Stimulated activated memory B cell treated with anti-CD40 and anti-IgM and Interleukin-4, amounts not matched to agents 10 μg/mL and 1 μg/mL and 100 μg/mL, for 72 hours (primary cell): ENCODE results near the gene SOX30.

ENCODE experiments used
- ATAC-seq: fragments of 150-1000 bp; cut with Tn5 transposase; 2 replicates; pipeline ENCODE4 v1.10.0; 2021
- H3K27ac Mint-ChIP-seq: one replicate; pipeline ENCODE4 v1.8.0; 2022; ENCODE audit warnings: mild to moderate bottlenecking, mixed read lengths
- H3K27me3 Mint-ChIP-seq: one replicate; pipeline ENCODE4 v1.8.0; 2022; ENCODE audit warnings: mixed read lengths
- H3K36me3 Mint-ChIP-seq: one replicate; pipeline ENCODE4 v1.8.0; 2022; ENCODE audit warnings: mixed read lengths
- H3K4me1 Mint-ChIP-seq: one replicate; pipeline ENCODE4 v1.8.0; 2022; ENCODE audit warnings: mixed read lengths
- H3K4me3 Mint-ChIP-seq: one replicate; pipeline ENCODE4 v1.8.0; 2022; ENCODE audit warnings: mild to moderate bottlenecking, moderate library complexity, mixed read lengths
- H3K9me3 Mint-ChIP-seq: one replicate; pipeline ENCODE4 v1.8.0; 2022; ENCODE audit warnings: mixed read lengths

The SOX30 gene

GRCh38 chr5:157630341-157630740 lies 21.9 kb downstream of the SOX30 start:
- ATAC-seq = no peak
- Mint-ChIP-seq H3K4me3 (no peak overlapping the region), H3K4me1 (no peaks in the 10 kb centered on the region), H3K27ac (no peak overlapping the region), H3K27me3 (no peaks in the 10 kb centered on the region), H3K36me3 (no peaks in the 10 kb centered on the region), H3K9me3 (no peaks in the 10 kb centered on the region)

GRCh38 chr5:157626831-157627230 lies 25.4 kb downstream of the SOX30 start:
- no peak for ATAC-seq
- no peak overlapping the region for H3K27ac Mint-ChIP-seq
- no peaks in the 10 kb centered on the region for H3K36me3 Mint-ChIP-seq
- H3K9me3 Mint-ChIP-seq = peaks cover 3% of the 10 kb centered on the region
- H3K4me1 Mint-ChIP-seq = no peaks in the 10 kb centered on the region
- no peak overlapping the region for H3K4me3 Mint-ChIP-seq
- H3K27me3 Mint-ChIP-seq = no peaks in the 10 kb centered on the region

GRCh38 chr5:157624144-157624543 lies 28.1 kb downstream of the SOX30 start:
- no peak for ATAC-seq
- H3K4me1 Mint-ChIP-seq = peaks cover 6% of the 10 kb centered on the region
- H3K4me3 Mint-ChIP-seq = no peak overlapping the region
- no peaks in the 10 kb centered on the region for H3K27me3 Mint-ChIP-seq
- H3K27ac Mint-ChIP-seq = no peak overlapping the region
- H3K9me3 Mint-ChIP-seq = peaks cover 3% of the 10 kb centered on the region
- H3K36me3 Mint-ChIP-seq = no peaks in the 10 kb centered on the region

- Mint-ChIP-seq H3K4me3 (no peak overlapping the region), H3K4me1 (peaks cover 15% of the 10 kb centered on the region), H3K36me3 (no peaks in the 10 kb centered on the region), H3K27ac (no peak overlapping the region), H3K9me3 (peaks cover 3% of the 10 kb centered on the region), H3K27me3 (no peaks in the 10 kb centered on the region)
- no peak for ATAC-seq
These were observed 31.5 kb downstream of the SOX30 start for GRCh38 chr5:157620776-157621175.

GRCh38 chr5:157618191-157618765 lies 34.0 kb downstream of the SOX30 start:
- Mint-ChIP-seq H3K27me3 (no peaks in the 10 kb centered on the region), H3K4me1 (peaks cover 28% of the 10 kb centered on the region), H3K36me3 (no peaks in the 10 kb centered on the region), H3K4me3 (no peak overlapping the region), H3K9me3 (peaks cover 3% of the 10 kb centered on the region), H3K27ac (peak overlapping the region; percentile 31)
- ATAC-seq = no peak

GRCh38 chr5:157616785-157617184 lies 35.5 kb downstream of the SOX30 start:
- H3K36me3 Mint-ChIP-seq = no peaks in the 10 kb centered on the region
- H3K9me3 Mint-ChIP-seq = no peaks in the 10 kb centered on the region
- H3K27me3 Mint-ChIP-seq = no peaks in the 10 kb centered on the region
- peaks cover 39% of the 10 kb centered on the region for H3K4me1 Mint-ChIP-seq
- H3K27ac Mint-ChIP-seq = no peak overlapping the region
- no peak for ATAC-seq
- H3K4me3 Mint-ChIP-seq = no peak overlapping the region

- Mint-ChIP-seq H3K4me1 (peaks cover 45% of the 10 kb centered on the region), H3K27ac (peak overlapping the region; percentile 58), H3K4me3 (peak overlapping the region; percentile 2), H3K36me3 (no peaks in the 10 kb centered on the region), H3K27me3 (no peaks in the 10 kb centered on the region), H3K9me3 (no peaks in the 10 kb centered on the region)
- ATAC-seq = no peak
These were observed 38.6 kb downstream of the SOX30 start for GRCh38 chr5:157613385-157614245.

GRCh38 chr5:157612581-157612980 lies 39.7 kb downstream of the SOX30 start:
- no peaks in the 10 kb centered on the region for H3K9me3 Mint-ChIP-seq
- ATAC-seq = no peak
- no peaks in the 10 kb centered on the region for H3K27me3 Mint-ChIP-seq
- no peaks in the 10 kb centered on the region for H3K36me3 Mint-ChIP-seq
- H3K27ac Mint-ChIP-seq = peak overlapping the region; percentile 58
- H3K4me3 Mint-ChIP-seq = no peak overlapping the region
- H3K4me1 Mint-ChIP-seq = peaks cover 52% of the 10 kb centered on the region

- H3K27me3 Mint-ChIP-seq = no peaks in the 10 kb centered on the region
- ATAC-seq = peak; percentile 89
- H3K9me3 Mint-ChIP-seq = no peaks in the 10 kb centered on the region
- H3K27ac Mint-ChIP-seq = peak overlapping the region; percentile 58
- H3K4me3 Mint-ChIP-seq = no peak overlapping the region
- H3K36me3 Mint-ChIP-seq = no peaks in the 10 kb centered on the region
- peaks cover 60% of the 10 kb centered on the region for H3K4me1 Mint-ChIP-seq
These were observed 40.4 kb downstream of the SOX30 start for GRCh38 chr5:157611571-157612476.

- no peak for ATAC-seq
- Mint-ChIP-seq H3K27me3 (no peaks in the 10 kb centered on the region), H3K9me3 (no peaks in the 10 kb centered on the region), H3K4me3 (no peak overlapping the region), H3K27ac (peak overlapping the region; percentile 58), H3K36me3 (no peaks in the 10 kb centered on the region), H3K4me1 (peaks cover 66% of the 10 kb centered on the region)
These were observed 41.2 kb downstream of the SOX30 start for GRCh38 chr5:157610990-157611389.

GRCh38 chr5:157608972-157609565 lies 43.2 kb downstream of the SOX30 start:
- no peaks in the 10 kb centered on the region for H3K36me3 Mint-ChIP-seq
- peaks cover 67% of the 10 kb centered on the region for H3K4me1 Mint-ChIP-seq
- H3K27ac Mint-ChIP-seq = peak overlapping the region; percentile 83
- H3K4me3 Mint-ChIP-seq = no peak overlapping the region
- no peaks in the 10 kb centered on the region for H3K27me3 Mint-ChIP-seq
- H3K9me3 Mint-ChIP-seq = no peaks in the 10 kb centered on the region
- no peak for ATAC-seq

- Mint-ChIP-seq H3K9me3 (no peaks in the 10 kb centered on the region), H3K27ac (peak overlapping the region; percentile 83), H3K27me3 (no peaks in the 10 kb centered on the region), H3K4me3 (peak overlapping the region; percentile 34), H3K36me3 (no peaks in the 10 kb centered on the region), H3K4me1 (peaks cover 67% of the 10 kb centered on the region)
- peak; percentile 63 for ATAC-seq
These were observed 44.7 kb downstream of the SOX30 start for GRCh38 chr5:157607371-157608161.

GRCh38 chr5:157606046-157606445 lies 46.2 kb downstream of the SOX30 start:
- Mint-ChIP-seq H3K36me3 (no peaks in the 10 kb centered on the region), H3K27ac (peak overlapping the region; percentile 48), H3K4me1 (peaks cover 61% of the 10 kb centered on the region), H3K27me3 (no peaks in the 10 kb centered on the region), H3K9me3 (no peaks in the 10 kb centered on the region), H3K4me3 (no peak overlapping the region)
- ATAC-seq = no peak
